B cell (primary cell): ENCODE results near the gene FARP1.

Experiments
- CTCF ChIP-seq: fragments of 200-600 bp; IDR thresholded peaks from one replicate; pipeline ENCODE4 v1.8.0; 2022; ENCODE audit warnings: antibody characterized with exemption, mild to moderate bottlenecking
- EZH2 ChIP-seq: IDR thresholded peaks from 2 replicates; pipeline ENCODE4 v1.6.1; 2012; ENCODE audit warnings: borderline replicate concordance, low read depth, mild to moderate bottlenecking, moderate library complexity, low read length; ENCODE audit not compliant: insufficient read depth, poor library complexity, severe bottlenecking

GRCh38 chr13:98384739-98385138 lies 241.8 kb downstream of the FARP1 start:
- TF ChIP-seq CTCF, result no peak
- TF ChIP-seq EZH2, result no peak
